H9 (cell line): ENCODE results near the gene NHSL1. TPM values are rescaled to one million over a fixed set of nuclear protein-coding genes. Genes with fewer than 3 reads are reported as not detected.
A peak's percentile ranks its signal among the peaks of the same experiment; 100 is the strongest.

Experiments
- DNase-seq: peaks from one replicate; pipeline ENCODE4 v3.0.0-alpha.2; 2017
- H2AFZ ChIP-seq: one replicate; pipeline ENCODE4 v1.6.1; 2013; ENCODE audit warnings: mild to moderate bottlenecking, low read length, control low read depth, moderate library complexity
- H2AK5ac ChIP-seq: 2 replicates; pipeline ENCODE4 v1.6.1; 2013; ENCODE audit warnings: low read length, control low read depth, mixed read lengths; ENCODE audit not compliant: insufficient read length
- H2BK120ac ChIP-seq: one replicate; pipeline ENCODE4 v1.6.1; 2013; ENCODE audit warnings: low read depth, mild to moderate bottlenecking, low read length, control low read depth, inconsistent platforms; ENCODE audit not compliant: poor library complexity, severe bottlenecking
- H2BK12ac ChIP-seq: 2 replicates; pipeline ENCODE4 v1.6.1; 2013; ENCODE audit warnings: low read length, control low read depth, mixed read lengths, low read depth; ENCODE audit not compliant: insufficient read length
- H2BK15ac ChIP-seq: 2 replicates; pipeline ENCODE4 v1.6.1; 2013; ENCODE audit warnings: low read depth, low read length, control low read depth
- H2BK20ac ChIP-seq: one replicate; pipeline ENCODE4 v1.6.1; 2013; ENCODE audit warnings: low read depth, mild to moderate bottlenecking, low read length, control low read depth, inconsistent platforms; ENCODE audit not compliant: poor library complexity, severe bottlenecking
- H2BK5ac ChIP-seq: 2 replicates; pipeline ENCODE4 v1.6.1; 2013; ENCODE audit warnings: low read length, control low read depth, mixed read lengths; ENCODE audit not compliant: insufficient read length
- H3K14ac ChIP-seq: 2 replicates; pipeline ENCODE4 v1.6.1; 2013; ENCODE audit warnings: low read length, control low read depth; ENCODE audit not compliant: insufficient read depth
- H3K18ac ChIP-seq: 2 replicates; pipeline ENCODE4 v1.6.1; 2013; ENCODE audit warnings: low read depth, mild to moderate bottlenecking, mixed read lengths, low read length, control low read depth; ENCODE audit not compliant: insufficient read length
- H3K23ac ChIP-seq: 2 replicates; pipeline ENCODE4 v1.6.1; 2013; ENCODE audit warnings: low read length, control low read depth, mixed read lengths, low read depth; ENCODE audit not compliant: insufficient read length
- H3K23me2 ChIP-seq: 2 replicates; pipeline ENCODE4 v1.6.1; 2013; ENCODE audit warnings: low read depth, mild to moderate bottlenecking, mixed read lengths, low read length, control low read depth; ENCODE audit not compliant: insufficient read length, poor library complexity, severe bottlenecking
- H3K27ac ChIP-seq: 2 replicates; pipeline ENCODE4 v1.5.1; 2013; ENCODE audit warnings: low read length, control low read depth, mixed read lengths, low read depth; ENCODE audit not compliant: insufficient read length
- H3K27me3 ChIP-seq: 2 replicates; pipeline ENCODE4 v1.6.1; 2013; ENCODE audit warnings: low read length, control low read depth, inconsistent platforms; ENCODE audit not compliant: insufficient read depth
- H3K4ac ChIP-seq: 2 replicates; pipeline ENCODE4 v1.6.1; 2013; ENCODE audit warnings: low read depth, mild to moderate bottlenecking, control low read depth, inconsistent platforms, low read length, moderate library complexity
- H3K4me1 ChIP-seq: 2 replicates; pipeline ENCODE4 v1.6.1; 2013; ENCODE audit warnings: low read length, control low read depth, inconsistent platforms; ENCODE audit not compliant: insufficient read depth
- H3K4me2 ChIP-seq: 2 replicates; pipeline ENCODE4 v1.6.1; 2013; ENCODE audit warnings: low read length, control low read depth, mixed read lengths; ENCODE audit not compliant: insufficient read length, insufficient read depth
- H3K56ac ChIP-seq: 2 replicates; pipeline ENCODE4 v1.6.1; 2013; ENCODE audit warnings: low read depth, mild to moderate bottlenecking, mixed read lengths, low read length, control low read depth; ENCODE audit not compliant: insufficient read length
- H3K79me1 ChIP-seq: 2 replicates; pipeline ENCODE4 v1.6.1; 2013; ENCODE audit warnings: low read depth, mild to moderate bottlenecking, moderate library complexity, low read length, control low read depth, inconsistent platforms; ENCODE audit not compliant: insufficient read depth, poor library complexity, severe bottlenecking
- H3K79me2 ChIP-seq: 2 replicates; pipeline ENCODE4 v1.6.1; 2013; ENCODE audit warnings: low read length, control low read depth, inconsistent platforms; ENCODE audit not compliant: insufficient read depth
- H3K9ac ChIP-seq: 2 replicates; pipeline ENCODE4 v1.6.1; 2013; ENCODE audit warnings: low read length, control low read depth, mixed read lengths; ENCODE audit not compliant: insufficient read length; ENCODE audit errors: extremely low read depth
- H3K9me3 ChIP-seq: one replicate; pipeline ENCODE4 v1.6.1; 2013; ENCODE audit warnings: low read depth, low read length, inconsistent platforms; ENCODE audit not compliant: control insufficient read depth
- H3T11ph ChIP-seq: one replicate; pipeline ENCODE4 v1.6.1; 2013; ENCODE audit warnings: mild to moderate bottlenecking, low read length, control low read depth, inconsistent platforms
- H4K20me1 ChIP-seq: one replicate; pipeline ENCODE4 v1.6.1; 2013; ENCODE audit not compliant: control insufficient read depth, insufficient read length, insufficient read depth
- H4K5ac ChIP-seq: 2 replicates; pipeline ENCODE4 v1.6.1; 2013; ENCODE audit warnings: low read depth, mild to moderate bottlenecking, mixed read lengths, low read length, control low read depth; ENCODE audit not compliant: insufficient read length
- H4K8ac ChIP-seq: replicated peaks from 2 replicates; pipeline ENCODE4 v1.6.1; 2013; ENCODE audit warnings: low read length, control low read depth, mixed read lengths, low read depth; ENCODE audit not compliant: insufficient read length
- H4K91ac ChIP-seq: 2 replicates; pipeline ENCODE4 v1.6.1; 2013; ENCODE audit warnings: low read depth, mild to moderate bottlenecking, moderate library complexity, mixed read lengths, low read length, control low read depth; ENCODE audit not compliant: insufficient read length
- H3K27ac Mint-ChIP-seq, 3 experiments: 2 replicates in 2 of 3; 3 replicates in 1 of 3; pipeline ENCODE4 v1.8.0; 2020 to 2021; ENCODE audit warnings: mixed read lengths in 3 of 3, mild to moderate bottlenecking in 1 of 3, moderate library complexity in 1 of 3
- H3K27me3 Mint-ChIP-seq: 2 replicates; pipeline ENCODE4 v1.8.0; 2021; ENCODE audit warnings: low read depth, mild to moderate bottlenecking, moderate library complexity, mixed read lengths
- H3K36me3 Mint-ChIP-seq, 3 experiments: 2 replicates in 2 of 3; 3 replicates in 1 of 3; pipeline ENCODE4 v1.8.0; 2020 to 2021; ENCODE audit warnings: low read depth in 3 of 3, mixed read lengths in 3 of 3; ENCODE audit not compliant: insufficient read depth in 1 of 3
- H3K4me1 Mint-ChIP-seq, 2 experiments: 2 replicates each; pipeline ENCODE4 v1.8.0; 2020; ENCODE audit warnings: mixed read lengths in 2 of 2
- H3K4me3 Mint-ChIP-seq, 2 experiments: 2 replicates in 1 of 2; 3 replicates in 1 of 2; pipeline ENCODE4 v1.8.0; 2020 to 2021; ENCODE audit warnings: mild to moderate bottlenecking in 2 of 2, mixed read lengths in 2 of 2, moderate library complexity in 1 of 2
- H3K9me3 Mint-ChIP-seq, 2 experiments: 2 replicates in 1 of 2; 3 replicates in 1 of 2; pipeline ENCODE4 v1.8.0; 2020; ENCODE audit warnings: mild to moderate bottlenecking in 2 of 2, mixed read lengths in 2 of 2, moderate library complexity in 1 of 2
- WGBS: extraction: QIAGEN DNeasy Blood & Tissue Kit; methylation state at CpG from one replicate; pipeline ENCODE4 v1.1.7; 2013; ENCODE audit warnings: missing lambda C conversion rate, low lambda C conversion rate, mixed read lengths; ENCODE audit not compliant: insufficient read length; ENCODE audit errors: extremely low coverage; 5-methylcytosine and 5-hydroxymethylcytosine counted together
- long read RNA-seq: library from polyadenylated mRNA; unstranded; transcript quantifications from one replicate; pipeline ENCODE4 v2.0.0, GENCODE V29; 2020
- total RNA-seq: library from RNA; stranded (reverse); gene quantifications from 2 replicates; pipeline ENCODE4 v1.2.1, GENCODE V29; 2021
- TF ChIP-seq, protein P1 (sequence below): fragments of 200-600 bp; sonication (generic); conservative IDR thresholded peaks from 3 replicates; pipeline ENCODE4 v1.8.0; 2021; ENCODE audit warnings: antibody characterized with exemption, mild to moderate bottlenecking

Gene NHSL1, protein sequence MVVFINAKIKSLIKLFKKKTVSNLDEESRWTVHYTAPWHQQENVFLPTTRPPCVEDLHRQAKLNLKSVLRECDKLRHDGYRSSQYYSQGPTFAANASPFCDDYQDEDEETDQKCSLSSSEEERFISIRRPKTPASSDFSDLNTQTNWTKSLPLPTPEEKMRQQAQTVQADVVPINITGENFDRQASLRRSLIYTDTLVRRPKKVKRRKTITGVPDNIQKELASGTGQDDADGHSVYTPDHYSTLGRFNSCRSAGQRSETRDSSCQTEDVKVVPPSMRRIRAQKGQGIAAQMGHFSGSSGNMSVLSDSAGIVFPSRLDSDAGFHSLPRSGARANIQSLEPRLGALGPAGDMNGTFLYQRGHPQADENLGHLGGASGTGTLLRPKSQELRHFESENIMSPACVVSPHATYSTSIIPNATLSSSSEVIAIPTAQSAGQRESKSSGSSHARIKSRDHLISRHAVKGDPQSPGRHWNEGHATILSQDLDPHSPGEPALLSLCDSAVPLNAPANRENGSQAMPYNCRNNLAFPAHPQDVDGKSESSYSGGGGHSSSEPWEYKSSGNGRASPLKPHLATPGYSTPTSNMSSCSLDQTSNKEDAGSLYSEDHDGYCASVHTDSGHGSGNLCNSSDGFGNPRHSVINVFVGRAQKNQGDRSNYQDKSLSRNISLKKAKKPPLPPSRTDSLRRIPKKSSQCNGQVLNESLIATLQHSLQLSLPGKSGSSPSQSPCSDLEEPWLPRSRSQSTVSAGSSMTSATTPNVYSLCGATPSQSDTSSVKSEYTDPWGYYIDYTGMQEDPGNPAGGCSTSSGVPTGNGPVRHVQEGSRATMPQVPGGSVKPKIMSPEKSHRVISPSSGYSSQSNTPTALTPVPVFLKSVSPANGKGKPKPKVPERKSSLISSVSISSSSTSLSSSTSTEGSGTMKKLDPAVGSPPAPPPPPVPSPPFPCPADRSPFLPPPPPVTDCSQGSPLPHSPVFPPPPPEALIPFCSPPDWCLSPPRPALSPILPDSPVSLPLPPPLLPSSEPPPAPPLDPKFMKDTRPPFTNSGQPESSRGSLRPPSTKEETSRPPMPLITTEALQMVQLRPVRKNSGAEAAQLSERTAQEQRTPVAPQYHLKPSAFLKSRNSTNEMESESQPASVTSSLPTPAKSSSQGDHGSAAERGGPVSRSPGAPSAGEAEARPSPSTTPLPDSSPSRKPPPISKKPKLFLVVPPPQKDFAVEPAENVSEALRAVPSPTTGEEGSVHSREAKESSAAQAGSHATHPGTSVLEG (N-terminal part only)
- 28.7 and 30.8 TPM in 2 replicates for total RNA-seq
- long read RNA-seq, partial matches to known transcripts: 9 of 10 reads
- long read RNA-seq, other reads (novel, unspliced or antisense): 1 of 10 reads

DNA sequence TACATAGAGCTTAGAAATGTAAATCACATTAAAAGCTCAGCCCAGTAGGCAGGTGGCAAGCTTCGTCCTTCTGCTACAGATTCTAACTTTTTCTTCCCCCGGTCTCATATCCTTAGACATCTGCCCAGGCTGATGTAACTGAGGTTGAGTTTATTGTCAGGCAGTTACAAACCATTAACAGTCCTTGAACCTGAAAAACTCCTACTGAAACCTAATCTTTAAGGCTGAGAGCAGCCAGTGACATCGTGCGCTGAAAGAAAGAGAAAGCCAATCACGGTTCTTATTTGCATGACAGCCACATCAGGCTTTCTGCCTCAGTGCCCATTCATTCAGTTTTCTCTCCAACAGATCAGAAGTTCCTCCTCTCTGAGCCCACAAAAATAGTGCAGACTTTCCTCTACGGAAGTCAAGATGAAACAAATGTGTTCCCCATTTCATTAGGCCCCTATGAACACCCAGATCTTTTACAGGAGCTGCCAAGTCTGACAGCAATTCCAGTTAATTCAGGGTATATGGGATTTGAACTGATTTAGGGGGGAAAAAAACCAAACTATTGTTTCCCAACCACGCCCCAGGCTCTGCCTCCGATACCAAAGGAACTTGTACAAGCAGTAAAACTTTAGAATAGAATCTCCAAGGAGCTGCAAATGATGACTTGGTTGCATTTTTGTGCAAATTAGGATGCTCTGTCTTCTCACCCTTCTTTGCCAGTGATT, at the start of gene NHSL1:
Gene NHSL1, minus strand, starts transcription at position 192 of the 716 bp plus-strand sequence. CDS start 204 bp downstream, outside the sequence.
- H3K4ac ChIP-seq: no peak within 1 kb of the TSS; the same call in 1 of the 2 replicates
- no peak within 1 kb of the TSS for H2AFZ ChIP-seq
- H3K27me3 ChIP-seq: no peaks in the 10 kb centered on the region
- Mint-ChIP-seq H3K27ac (peak within 1 kb of the TSS; percentile 45 to 91 (median 71); a peak in 6 of 7 replicates), H3K9me3 (no peaks in the 10 kb centered on the region), H3K27me3 (no peaks in the 10 kb centered on the region), H3K4me1 (peaks cover 61% of the 10 kb centered on the region in 2 experiments), H3K4me3 (peak within 1 kb of the TSS; percentile 42 to 68), H3K36me3 (peaks cover 0 to 7% (median 3%) of the 10 kb centered on the region in 3 experiments; a peak in 3 of 7 replicates)
- H2BK15ac ChIP-seq: no peak within 1 kb of the TSS
- no peak within 1 kb of the TSS for H4K91ac ChIP-seq
- no peaks in the 10 kb centered on the region for H4K20me1 ChIP-seq
- H3T11ph ChIP-seq: no peak within 1 kb of the TSS
- H3K79me1 ChIP-seq: no peaks in the 10 kb centered on the region
- no peak within 1 kb of the TSS for H3K56ac ChIP-seq
- H3K79me2 ChIP-seq: no peaks in the 10 kb centered on the region; the same call in 1 of the 2 replicates
- no peak within 1 kb of the TSS for H3K27ac ChIP-seq
- no peak for DNase-seq
- H2BK5ac ChIP-seq: no peak within 1 kb of the TSS
- TF ChIP-seq, protein P1, sequence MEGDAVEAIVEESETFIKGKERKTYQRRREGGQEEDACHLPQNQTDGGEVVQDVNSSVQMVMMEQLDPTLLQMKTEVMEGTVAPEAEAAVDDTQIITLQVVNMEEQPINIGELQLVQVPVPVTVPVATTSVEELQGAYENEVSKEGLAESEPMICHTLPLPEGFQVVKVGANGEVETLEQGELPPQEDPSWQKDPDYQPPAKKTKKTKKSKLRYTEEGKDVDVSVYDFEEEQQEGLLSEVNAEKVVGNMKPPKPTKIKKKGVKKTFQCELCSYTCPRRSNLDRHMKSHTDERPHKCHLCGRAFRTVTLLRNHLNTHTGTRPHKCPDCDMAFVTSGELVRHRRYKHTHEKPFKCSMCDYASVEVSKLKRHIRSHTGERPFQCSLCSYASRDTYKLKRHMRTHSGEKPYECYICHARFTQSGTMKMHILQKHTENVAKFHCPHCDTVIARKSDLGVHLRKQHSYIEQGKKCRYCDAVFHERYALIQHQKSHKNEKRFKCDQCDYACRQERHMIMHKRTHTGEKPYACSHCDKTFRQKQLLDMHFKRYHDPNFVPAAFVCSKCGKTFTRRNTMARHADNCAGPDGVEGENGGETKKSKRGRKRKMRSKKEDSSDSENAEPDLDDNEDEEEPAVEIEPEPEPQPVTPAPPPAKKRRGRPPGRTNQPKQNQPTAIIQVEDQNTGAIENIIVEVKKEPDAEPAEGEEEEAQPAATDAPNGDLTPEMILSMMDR: no peak
- no peaks in the 10 kb centered on the region for H3K9me3 ChIP-seq
- no peak within 1 kb of the TSS for H2AK5ac ChIP-seq
- no peak within 1 kb of the TSS for H3K14ac ChIP-seq
- H4K5ac ChIP-seq: no peak within 1 kb of the TSS
- peak within 1 kb of the TSS; percentile 40 for H3K4me2 ChIP-seq
- H2BK120ac ChIP-seq: peak within 1 kb of the TSS; percentile 38
- WGBS: no CpG with 5 or more reads among the region's 8 CpGs
- no peak within 1 kb of the TSS for H3K18ac ChIP-seq
- H3K4me1 ChIP-seq: peaks cover 17% of the 10 kb centered on the region
- H2BK12ac ChIP-seq: no peak within 1 kb of the TSS
- H3K23me2 ChIP-seq: no peaks in the 10 kb centered on the region
- no peak within 1 kb of the TSS for H3K9ac ChIP-seq
- peak within 1 kb of the TSS; percentile 93 for H2BK20ac ChIP-seq
- no peak within 1 kb of the TSS for H3K23ac ChIP-seq
- no peak within 1 kb of the TSS for H4K8ac ChIP-seq
